Upper lobe of right lung (tissue), 1 donor: Measurements from ENCODE around the gene ZNF750. TPM values are rescaled to one million over a fixed set of nuclear protein-coding genes. Genes with fewer than 3 reads are reported as not detected.
A peak's percentile ranks its signal among the peaks of the same experiment; 100 is the strongest.

Experiments
- ATAC-seq: fragments of 200-7000 bp; cut with Tn5 transposase; one replicate; pipeline ENCODE4 v1.9.1; 2020; ENCODE audit warnings: mild to moderate bottlenecking, moderate library complexity
- DNase-seq: peaks from one replicate; pipeline ENCODE4 v3.0.0-alpha.2; 2020
- H3K27ac ChIP-seq: fragments of 200-600 bp; one replicate; pipeline ENCODE4 v1.8.0; 2022
- H3K27me3 ChIP-seq: fragments of 200-600 bp; one replicate; pipeline ENCODE4 v1.8.0; 2022; ENCODE audit warnings: mild to moderate bottlenecking
- H3K36me3 ChIP-seq: fragments of 200-600 bp; one replicate; pipeline ENCODE4 v1.8.0; 2022
- H3K4me1 ChIP-seq: fragments of 200-600 bp; one replicate; pipeline ENCODE4 v1.8.0; 2022
- H3K4me3 ChIP-seq: fragments of 200-600 bp; one replicate; pipeline ENCODE4 v1.8.0; 2022; ENCODE audit warnings: mild to moderate bottlenecking
- H3K9me3 ChIP-seq: fragments of 200-600 bp; one replicate; pipeline ENCODE4 v1.8.0; 2022
- intact Hi-C: fragments of 100-400 bp; cut with DNase I; formaldehyde crosslinking; loops from one replicate; pipeline ENCODE4 v1.11.0; 2022
- total RNA-seq: library from RNA; stranded (reverse); fragmentation: NEBNext Ultra II Directional; extraction: Animal tissue kit (Norgen Biotek cat#: 25700); gene quantifications from one replicate; pipeline ENCODE4 v1.2.1, GENCODE V29; 2021
- TF ChIP-seq, protein P1 (sequence below): fragments of 200-600 bp; IDR thresholded peaks from one replicate; pipeline ENCODE4 v1.8.0; 2022; ENCODE audit warnings: antibody characterized with exemption
- donor health status: DM: no; HTN: yes; CAD: no; lungs with severe emphysema.

ZNF750 gene
- total RNA-seq, 1 donor from 2014 or later = 5.6 TPM

DNA sequence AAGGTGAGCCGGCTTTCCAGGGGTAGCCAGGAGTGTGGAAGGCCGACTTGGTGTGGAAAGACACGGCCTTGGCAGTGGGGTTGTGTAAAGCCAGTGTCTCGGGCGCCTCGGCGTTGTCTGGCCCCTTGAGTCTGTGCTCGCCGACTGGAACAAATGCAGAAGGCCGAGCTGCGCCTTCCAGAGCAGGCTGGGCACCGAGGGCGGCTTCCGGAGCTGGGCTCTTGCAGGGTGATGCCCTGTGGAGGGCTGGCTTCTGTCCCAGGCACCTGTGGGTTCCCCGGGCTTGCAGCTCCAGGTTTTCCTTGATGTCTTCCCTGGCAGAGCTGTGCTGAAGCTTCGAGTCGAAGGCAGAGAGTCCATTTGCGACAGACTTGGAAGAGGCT is 8.0 kb downstream of the ZNF750 start:
- no peak overlapping the region for H3K4me3 ChIP-seq
- no peak for DNase-seq
- TF ChIP-seq, protein P1, sequence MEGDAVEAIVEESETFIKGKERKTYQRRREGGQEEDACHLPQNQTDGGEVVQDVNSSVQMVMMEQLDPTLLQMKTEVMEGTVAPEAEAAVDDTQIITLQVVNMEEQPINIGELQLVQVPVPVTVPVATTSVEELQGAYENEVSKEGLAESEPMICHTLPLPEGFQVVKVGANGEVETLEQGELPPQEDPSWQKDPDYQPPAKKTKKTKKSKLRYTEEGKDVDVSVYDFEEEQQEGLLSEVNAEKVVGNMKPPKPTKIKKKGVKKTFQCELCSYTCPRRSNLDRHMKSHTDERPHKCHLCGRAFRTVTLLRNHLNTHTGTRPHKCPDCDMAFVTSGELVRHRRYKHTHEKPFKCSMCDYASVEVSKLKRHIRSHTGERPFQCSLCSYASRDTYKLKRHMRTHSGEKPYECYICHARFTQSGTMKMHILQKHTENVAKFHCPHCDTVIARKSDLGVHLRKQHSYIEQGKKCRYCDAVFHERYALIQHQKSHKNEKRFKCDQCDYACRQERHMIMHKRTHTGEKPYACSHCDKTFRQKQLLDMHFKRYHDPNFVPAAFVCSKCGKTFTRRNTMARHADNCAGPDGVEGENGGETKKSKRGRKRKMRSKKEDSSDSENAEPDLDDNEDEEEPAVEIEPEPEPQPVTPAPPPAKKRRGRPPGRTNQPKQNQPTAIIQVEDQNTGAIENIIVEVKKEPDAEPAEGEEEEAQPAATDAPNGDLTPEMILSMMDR = no peak
- H3K27ac ChIP-seq = no peak overlapping the region
- intact Hi-C loops = no loop called here
- H3K36me3 ChIP-seq = peaks cover 12% of the 10 kb centered on the region
- H3K4me1 ChIP-seq = peaks cover 4% of the 10 kb centered on the region
- H3K9me3 ChIP-seq = no peaks in the 10 kb centered on the region
- no peaks in the 10 kb centered on the region for H3K27me3 ChIP-seq
- no peak for ATAC-seq

DNA sequence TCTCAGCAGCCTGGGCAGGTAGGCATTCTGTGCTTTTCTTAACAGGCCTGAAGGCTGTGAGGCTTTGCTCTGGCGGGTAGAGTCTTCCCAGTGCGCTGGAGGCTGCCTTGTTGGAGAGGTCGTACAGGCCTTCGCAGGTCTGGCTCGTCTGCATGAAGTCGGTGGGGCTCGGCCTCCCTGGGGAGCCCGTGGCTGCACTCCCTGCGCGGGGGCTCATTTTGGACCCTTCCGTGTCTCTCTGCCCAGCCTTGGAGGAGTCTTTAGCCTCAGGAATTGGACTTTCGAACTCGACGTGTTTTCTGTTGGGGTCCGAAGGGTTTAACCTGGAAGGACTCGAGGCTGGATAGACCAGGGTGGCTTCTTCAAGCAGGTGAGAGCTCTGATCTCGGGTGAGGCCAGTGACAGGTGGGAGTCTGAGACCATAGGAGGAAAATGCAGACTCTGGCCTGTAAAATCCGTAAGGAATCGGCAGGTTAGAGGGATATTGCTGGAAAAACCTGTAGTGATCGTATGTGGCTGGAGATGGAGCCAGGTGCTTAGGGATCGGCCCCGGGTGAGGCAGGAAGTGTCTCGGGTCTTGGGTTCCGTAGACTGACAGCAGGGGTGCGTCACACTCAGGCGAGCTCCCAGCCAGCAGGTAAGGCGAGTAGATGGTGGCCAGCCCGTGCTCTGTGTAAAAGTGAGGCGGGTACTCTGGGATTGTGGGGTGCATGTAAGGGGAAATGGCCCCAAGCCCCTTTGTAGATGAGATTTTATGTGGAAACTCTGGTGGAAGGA is 8.6 kb downstream of the ZNF750 start:
- no peak overlapping the region for H3K4me3 ChIP-seq
- H3K4me1 ChIP-seq = no peaks in the 10 kb centered on the region
- H3K27me3 ChIP-seq = no peaks in the 10 kb centered on the region
- TF ChIP-seq, protein P1 = no peak
- H3K36me3 ChIP-seq = peaks cover 12% of the 10 kb centered on the region
- H3K27ac ChIP-seq = no peak overlapping the region
- intact Hi-C loops = no loop called here
- no peaks in the 10 kb centered on the region for H3K9me3 ChIP-seq
- no peak for ATAC-seq
- DNase-seq = no peak

- Histone ChIP-seq H3K4me1 (no peaks in the 10 kb centered on the region), H3K4me3 (no peak overlapping the region), H3K27ac (no peak overlapping the region), H3K9me3 (no peaks in the 10 kb centered on the region), H3K36me3 (peaks cover 12% of the 10 kb centered on the region), H3K27me3 (no peaks in the 10 kb centered on the region)
- DNase-seq (no peak), ATAC-seq (peak; percentile 58)
- TF ChIP-seq, protein P1 = no peak
- intact Hi-C loops = no loop called here
These were observed 9.6 kb downstream of the ZNF750 start for GRCh38 chr17:82830249-82830661.

DNA sequence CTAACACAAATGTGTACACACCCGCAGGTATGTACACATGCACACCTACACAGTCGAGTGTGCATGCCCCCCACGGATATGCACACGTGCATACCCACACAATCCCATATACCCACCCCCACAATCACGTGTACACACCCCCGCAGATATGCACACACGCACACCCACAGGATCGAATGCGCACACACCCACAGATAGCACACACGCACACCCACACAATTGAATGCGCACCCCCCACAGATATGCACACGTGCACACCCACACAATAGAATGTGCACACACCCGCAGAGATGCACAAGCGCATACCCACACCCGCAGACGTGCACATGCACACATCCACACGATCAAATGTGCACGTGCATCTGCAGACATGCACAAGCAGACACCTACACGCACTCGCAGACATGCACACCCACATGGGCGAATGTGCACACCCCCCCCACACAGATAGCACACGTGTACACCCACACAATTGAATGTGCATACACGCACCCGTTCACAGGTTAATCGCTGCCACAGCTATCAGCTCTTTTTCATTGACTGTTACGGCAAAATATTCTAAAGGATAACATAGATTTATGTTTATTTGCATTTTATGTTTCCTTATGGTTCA is 10.8 kb downstream of the ZNF750 start:
- DNase-seq (no peak), ATAC-seq (no peak)
- Histone ChIP-seq H3K9me3 (no peaks in the 10 kb centered on the region), H3K4me3 (no peak overlapping the region), H3K4me1 (no peaks in the 10 kb centered on the region), H3K27ac (no peak overlapping the region), H3K27me3 (no peaks in the 10 kb centered on the region), H3K36me3 (peaks cover 12% of the 10 kb centered on the region)
- TF ChIP-seq, protein P1 = no peak
- intact Hi-C loops = no loop called here

- H3K4me3 ChIP-seq = no peak overlapping the region
- intact Hi-C loops = no loop called here
- ATAC-seq (no peak), DNase-seq (no peak)
- TF ChIP-seq, protein P1 = no peak
- H3K36me3 ChIP-seq = peaks cover 6% of the 10 kb centered on the region
- H3K27me3 ChIP-seq = no peaks in the 10 kb centered on the region
- H3K9me3 ChIP-seq = no peaks in the 10 kb centered on the region
- no peak overlapping the region for H3K27ac ChIP-seq
- H3K4me1 ChIP-seq = no peaks in the 10 kb centered on the region
These were observed 12.9 kb downstream of the ZNF750 start for GRCh38 chr17:82826956-82827355.
